Transverse colon (tissue), 4 donors: Measurements from ENCODE around the gene PDZD2. TPM values are rescaled to one million over a fixed set of nuclear protein-coding genes. Genes with fewer than 3 reads are reported as not detected.

Source experiments
- DNase-seq: peaks from one replicate; pipeline ENCODE4 v3.0.0-alpha.2; 2019
- H3K27ac ChIP-seq, 4 donors: fragments of 200-600 bp; sonication (generic); 2 replicates each; pipeline ENCODE4 v1.5.1; 2016 to 2018; ENCODE audit warnings: inconsistent platforms in 4 of 4
- H3K27me3 ChIP-seq: fragments of 200-600 bp; sonication (generic); 2 replicates; pipeline ENCODE4 v1.5.1; 2017; ENCODE audit warnings: inconsistent platforms
- H3K36me3 ChIP-seq, 4 donors: fragments of 200-600 bp; sonication (generic); 2 replicates each; pipeline ENCODE4 v1.5.1; 2017 to 2019; ENCODE audit warnings: inconsistent platforms in 4 of 4
- H3K4me1 ChIP-seq, 4 donors: fragments of 200-600 bp; sonication (generic); 2 replicates each; pipeline ENCODE4 v1.5.1; 2017 to 2020; ENCODE audit warnings: inconsistent platforms in 4 of 4
- H3K4me3 ChIP-seq, 4 donors: fragments of 200-600 bp; sonication (generic); 1 replicate in 1 of 4; 2 replicates in 3 of 4; pipeline versions ENCODE4 v1.5.1 to v1.6.1; 2017 to 2019; ENCODE audit warnings: inconsistent platforms in 4 of 4
- H3K9me3 ChIP-seq, 2 donors: fragments of 200-600 bp; sonication (generic); 2 replicates each; pipeline ENCODE4 v1.5.1; 2017 to 2019; ENCODE audit warnings: inconsistent platforms in 2 of 2
- CTCF ChIP-seq, 5 experiments: fragments of 200-600 bp in 3 of 5; fragments of 450-650 bp in 2 of 5; sonication (generic) in 3 of 5; IDR thresholded peaks; 1 replicate in 2 of 5; 2 replicates in 3 of 5; pipeline ENCODE4 v1.5.1; 2016 to 2017; ENCODE audit warnings: antibody characterized with exemption in 5 of 5, inconsistent platforms in 3 of 5, mild to moderate bottlenecking in 2 of 5, moderate library complexity in 1 of 5
- EP300 ChIP-seq: sonication (generic); formaldehyde crosslinking; IDR thresholded peaks from one replicate; pipeline ENCODE4 v1.6.1; 2017; ENCODE audit warnings: antibody characterized with exemption, low read depth
- POLR2A ChIP-seq: fragments of 450-650 bp; IDR thresholded peaks from one replicate; pipeline ENCODE4 v1.6.1; 2016; ENCODE audit warnings: antibody characterized with exemption, mild to moderate bottlenecking, moderate library complexity
- POLR2AphosphoS5 ChIP-seq, 3 donors: sonication (generic); formaldehyde crosslinking; IDR thresholded peaks; one replicate each; pipeline ENCODE4 v1.6.1; 2016; ENCODE audit warnings: antibody characterized with exemption in 3 of 3
- WGBS, 2 donors: methylation state at CpG; one replicate each; pipeline ENCODE4 v1.1.5; 2018; ENCODE audit warnings: low coverage in 1 of 2; 5-methylcytosine and 5-hydroxymethylcytosine counted together
- in situ Hi-C, 4 donors: fragments of 200-750 bp; cut with MboI; loops; one replicate each; pipeline versions ENCODE4 v1.15.0 to v1.15.1; 2017; ENCODE audit warnings: low sequenced_read_pairs in 3 of 4, low pct_ligation_motif_present in 1 of 4, low pct_unique_long_range_greater_than_20kb in 1 of 4
- intact Hi-C: fragments of 100-400 bp; cut with DNase I; formaldehyde crosslinking; loops from one replicate; pipeline ENCODE4 v1.15.1; 2023; ENCODE audit warnings: low total_unique reads
- total RNA-seq, 4 donors: library from RNA; depleted of rRNA; stranded (reverse); fragments of >200 nt; gene quantifications; one replicate each; pipeline ENCODE4 v1.1.0, GENCODE V29; 2016

Gene PDZD2
- total RNA-seq, 4 donors from 2014 or later, result 2.0 to 3.7 (median 2.8) TPM

DNA sequence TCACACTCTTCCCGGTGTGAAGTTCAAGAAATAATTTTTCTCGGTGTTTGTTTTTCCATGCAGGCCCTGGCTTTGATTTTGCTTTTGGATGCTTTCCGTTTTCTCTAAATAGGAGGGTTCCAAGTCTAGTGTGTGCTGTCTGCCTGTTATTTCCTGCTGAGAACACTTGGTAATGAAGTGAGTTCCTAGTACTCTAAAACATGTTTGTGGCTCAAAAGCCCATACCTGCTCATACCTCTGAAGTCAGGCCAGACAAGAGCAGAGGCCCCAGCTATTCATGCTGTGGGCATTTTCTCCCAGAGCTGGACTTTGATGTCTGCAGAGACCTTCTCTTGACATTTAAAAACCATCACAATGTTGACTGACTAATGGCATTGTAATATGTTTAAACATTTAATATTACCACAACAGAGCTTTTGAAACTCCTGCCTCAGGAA, 324.0 kb downstream of the PDZD2 start:
- H3K27me3 ChIP-seq, result no peaks in the 10 kb centered on the region
- no peaks in the 10 kb centered on the region for H3K9me3 ChIP-seq
- no peak for DNase-seq
- H3K27ac ChIP-seq, result peak overlapping the region in 3 of 4 donors; percentile 8 to 58 (median 40)
- no peak overlapping the region for H3K4me3 ChIP-seq
- H3K36me3 ChIP-seq, result no peaks in the 10 kb centered on the region
- in situ Hi-C loops, result no loop called here
- TF ChIP-seq POLR2A (no peak), POLR2AphosphoS5 (IDR thresholded peaks at IDR 0.05) (no peak), EP300 (no peak), CTCF (IDR thresholded peaks at IDR 0.05) (no peak)
- WGBS, 2 donors, result 16 to 32% methylated on average over 3 of the region's 3 CpGs
- intact Hi-C loops, result no loop called here
- peaks cover 4 to 17% (median 11%) of the 10 kb centered on the region in 4 donors for H3K4me1 ChIP-seq

DNA sequence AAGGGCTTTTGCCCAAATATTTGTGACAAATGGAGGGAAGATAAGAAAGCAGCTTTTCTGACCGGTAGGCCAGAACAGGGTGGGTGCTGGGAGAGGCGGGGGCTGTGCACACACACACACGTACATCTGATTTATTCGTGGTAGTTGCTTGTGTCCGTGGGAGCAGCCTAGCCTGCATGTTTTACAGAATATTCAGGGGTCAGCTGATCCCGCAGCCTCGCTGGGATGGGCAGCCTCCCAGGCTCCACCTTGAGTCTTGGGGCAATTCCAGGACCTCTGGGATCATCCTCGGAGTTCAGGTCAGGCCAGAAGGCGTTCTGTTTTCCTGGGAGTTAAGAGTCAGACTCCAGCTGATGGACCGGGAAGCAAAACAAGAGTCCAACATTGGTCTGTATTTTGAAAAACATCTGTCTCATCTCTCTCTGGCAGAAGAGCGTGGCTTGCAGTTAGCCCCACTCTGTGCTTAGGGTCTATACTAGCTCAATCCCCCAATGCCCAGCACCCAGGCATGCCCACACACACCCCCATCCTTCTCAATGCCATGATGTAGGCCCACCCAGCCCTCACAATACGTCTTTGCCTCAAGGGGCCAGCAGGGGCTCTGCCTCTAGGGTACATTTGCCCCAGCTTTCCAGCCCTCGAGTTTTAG, 324.6 kb downstream of the PDZD2 start:
- H3K27ac ChIP-seq, result peak overlapping the region in 3 of 4 donors; percentile 8 to 58 (median 40)
- no peaks in the 10 kb centered on the region for H3K36me3 ChIP-seq
- H3K9me3 ChIP-seq, result no peaks in the 10 kb centered on the region
- peaks cover 4 to 17% (median 11%) of the 10 kb centered on the region in 4 donors for H3K4me1 ChIP-seq
- 73 to 75% methylated on average over 6 to 13 of the region's 13 CpGs for WGBS, 2 donors
- H3K27me3 ChIP-seq, result no peaks in the 10 kb centered on the region
- no peak for TF ChIP-seq CTCF (IDR thresholded peaks at IDR 0.05)
- no peak for TF ChIP-seq POLR2A
- no peak for TF ChIP-seq POLR2AphosphoS5 (IDR thresholded peaks at IDR 0.05)
- no peak for TF ChIP-seq EP300
- intact Hi-C loops (no loop called here), in situ Hi-C loops (no loop called here)
- H3K4me3 ChIP-seq, result no peak overlapping the region
- DNase-seq, result no peak

DNA sequence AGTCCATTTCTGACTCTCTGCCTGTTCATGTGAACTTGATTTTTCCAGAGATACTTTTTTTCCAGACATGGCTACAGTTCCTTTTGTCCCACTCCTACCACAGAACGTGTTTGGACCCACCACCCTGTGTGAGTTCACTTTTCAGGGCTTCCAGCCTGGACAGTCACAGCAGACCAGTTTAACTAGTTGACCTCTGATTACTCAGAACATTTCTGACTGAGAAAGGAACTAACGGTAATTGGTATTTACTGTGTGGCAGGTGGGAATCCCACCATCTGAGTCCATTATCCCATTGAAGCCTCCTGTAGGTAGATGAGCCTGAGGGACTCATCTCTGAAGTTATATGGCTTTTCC, 325.1 kb downstream of the PDZD2 start:
- Histone ChIP-seq H3K9me3 (no peaks in the 10 kb centered on the region), H3K4me3 (no peak overlapping the region), H3K36me3 (no peaks in the 10 kb centered on the region), H3K4me1 (peaks cover 4 to 17% (median 11%) of the 10 kb centered on the region in 4 donors), H3K27me3 (no peaks in the 10 kb centered on the region), H3K27ac (peak overlapping the region in 1 of 4 donors; percentile 58)
- TF ChIP-seq POLR2A (no peak), EP300 (no peak), POLR2AphosphoS5 (IDR thresholded peaks at IDR 0.05) (no peak), CTCF (IDR thresholded peaks at IDR 0.05) (no peak)
- WGBS, 2 donors, result 76% methylated on average over 2 of the region's 2 CpGs; no CpG with 5 or more reads in 1 of the 2 donors
- DNase-seq, result no peak
- in situ Hi-C loops (no loop called here), intact Hi-C loops (no loop called here)

GRCh38 chr5:31965227-31965626, 326.3 kb downstream of the PDZD2 start:
- intact Hi-C loops, result no loop called here
- Histone ChIP-seq H3K4me3 (no peak overlapping the region), H3K36me3 (no peaks in the 10 kb centered on the region), H3K4me1 (peaks cover 4 to 17% (median 11%) of the 10 kb centered on the region in 4 donors), H3K27me3 (no peaks in the 10 kb centered on the region), H3K27ac (no peak overlapping the region), H3K9me3 (no peaks in the 10 kb centered on the region)
- WGBS, 2 donors, result 60 to 83% methylated on average over 3 to 6 of the region's 6 CpGs
- in situ Hi-C loops, result no loop called here
- DNase-seq, result no peak
- TF ChIP-seq POLR2AphosphoS5 (IDR thresholded peaks at IDR 0.05), result no peak
- no peak for TF ChIP-seq EP300
- TF ChIP-seq POLR2A, result no peak
- TF ChIP-seq CTCF (IDR thresholded peaks at IDR 0.05), result no peak
